ENCODE results near the gene ETV5. TPM values are rescaled to one million over a fixed set of nuclear protein-coding genes. Genes with fewer than 3 reads are reported as not detected.
A peak's percentile ranks its signal among the peaks of the same experiment; 100 is the strongest.

ETV5 gene
- total and polyA plus RNA-seq, 2 donors (not counting 1 experiment from before 2014, with no cell fraction given), result 23.1 to 24.9 TPM

DNA sequence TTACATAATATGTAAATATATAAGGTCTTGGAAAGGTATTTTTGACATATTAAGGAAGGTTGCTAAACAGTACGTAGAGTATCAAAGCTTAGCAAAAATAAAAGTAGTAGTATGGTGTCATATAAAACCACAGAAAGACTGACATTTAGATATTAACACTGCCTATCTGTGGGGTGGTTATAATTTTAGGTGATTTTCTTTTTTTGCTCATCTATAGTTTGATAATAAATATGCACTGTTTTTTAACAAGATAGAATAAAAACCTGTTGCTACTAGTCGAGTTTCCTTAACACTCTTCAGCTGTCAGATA is 40.7 kb downstream of the ETV5 start:
- no peak overlapping the region for H3K9ac ChIP-seq (ENCODE audit: insufficient read depth, low read length)

DNA sequence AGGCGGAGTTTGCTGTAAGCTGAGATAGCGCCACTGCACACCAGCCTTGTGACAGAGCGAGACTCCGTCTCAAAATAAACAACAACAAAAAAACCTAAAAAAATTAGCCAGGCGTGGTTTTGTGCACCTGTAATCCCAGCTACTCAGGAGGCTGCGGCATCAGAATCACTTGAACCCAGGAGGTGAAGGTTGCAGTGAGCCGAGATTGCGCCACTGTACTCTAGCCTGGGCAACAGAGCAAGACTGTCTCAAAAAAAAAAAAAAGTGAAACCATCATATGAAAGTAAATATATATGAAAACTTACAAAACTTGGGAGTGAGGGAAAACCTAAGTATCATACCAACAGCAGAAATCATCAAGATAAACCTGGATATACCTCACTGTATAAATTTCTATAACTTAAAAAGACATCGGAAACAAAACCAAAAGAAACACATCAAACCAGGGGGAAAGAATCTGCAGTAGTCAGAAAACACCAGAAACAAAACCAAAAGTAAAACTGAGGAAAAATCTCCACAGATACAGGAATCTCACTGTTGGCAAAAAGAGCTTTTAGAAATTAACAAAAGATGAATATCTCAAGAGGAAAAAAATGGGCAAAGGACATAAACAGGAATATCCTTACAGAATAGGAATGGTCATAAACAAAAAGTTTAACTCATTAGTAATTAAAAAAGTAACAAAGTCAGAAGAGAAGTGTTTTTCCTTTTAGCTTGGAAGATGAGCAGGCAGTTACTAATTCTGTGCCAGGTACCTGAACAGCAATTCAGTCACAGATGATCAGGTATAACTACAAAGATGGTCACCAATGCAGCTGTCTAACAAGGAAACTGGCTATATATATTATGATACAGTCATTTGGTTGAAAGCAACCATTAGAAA is 41.3 kb downstream of the ETV5 start:
- no peak overlapping the region for H3K9ac ChIP-seq (ENCODE audit: insufficient read depth, low read length)
- no peak overlapping the region for H3K4me3 ChIP-seq (replicated peaks in 1 of 4; ENCODE audit: control extremely low read depth in 1 of 4, insufficient read depth in 1 of 4, low read depth in 3 of 4, low read length in 4 of 4)
- peaks cover 5% of the 10 kb centered on the region for H3K4me1 ChIP-seq (ENCODE audit: control insufficient read depth, extremely low read depth, insufficient read depth, low read length)
- peaks cover 7% of the 10 kb centered on the region for H3K36me3 ChIP-seq (ENCODE audit: control insufficient read depth, insufficient read depth, low read length)
- no peaks in the 10 kb centered on the region for H3K27me3 ChIP-seq (ENCODE audit: control insufficient read depth, insufficient read depth, low read length)
- DNase-seq (ENCODE audit: low read depth in 2 of 2), result no peak
- TF ChIP-seq EZH2 (IDR thresholded peaks at IDR 0.05; ENCODE audit: low read length, missing control alignments), result no peak
- TF ChIP-seq, protein P1, sequence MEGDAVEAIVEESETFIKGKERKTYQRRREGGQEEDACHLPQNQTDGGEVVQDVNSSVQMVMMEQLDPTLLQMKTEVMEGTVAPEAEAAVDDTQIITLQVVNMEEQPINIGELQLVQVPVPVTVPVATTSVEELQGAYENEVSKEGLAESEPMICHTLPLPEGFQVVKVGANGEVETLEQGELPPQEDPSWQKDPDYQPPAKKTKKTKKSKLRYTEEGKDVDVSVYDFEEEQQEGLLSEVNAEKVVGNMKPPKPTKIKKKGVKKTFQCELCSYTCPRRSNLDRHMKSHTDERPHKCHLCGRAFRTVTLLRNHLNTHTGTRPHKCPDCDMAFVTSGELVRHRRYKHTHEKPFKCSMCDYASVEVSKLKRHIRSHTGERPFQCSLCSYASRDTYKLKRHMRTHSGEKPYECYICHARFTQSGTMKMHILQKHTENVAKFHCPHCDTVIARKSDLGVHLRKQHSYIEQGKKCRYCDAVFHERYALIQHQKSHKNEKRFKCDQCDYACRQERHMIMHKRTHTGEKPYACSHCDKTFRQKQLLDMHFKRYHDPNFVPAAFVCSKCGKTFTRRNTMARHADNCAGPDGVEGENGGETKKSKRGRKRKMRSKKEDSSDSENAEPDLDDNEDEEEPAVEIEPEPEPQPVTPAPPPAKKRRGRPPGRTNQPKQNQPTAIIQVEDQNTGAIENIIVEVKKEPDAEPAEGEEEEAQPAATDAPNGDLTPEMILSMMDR (conservative IDR thresholded peaks at IDR 0.05 in 1 of 2, IDR thresholded peaks at IDR 0.05 in 1 of 2; ENCODE audit: low read depth in 1 of 2, low read length in 2 of 2), result no peak
- no peak overlapping the region for H2AFZ ChIP-seq (ENCODE audit: low read length)
- no peaks in the 10 kb centered on the region for H3K79me2 ChIP-seq (ENCODE audit: control insufficient read depth, insufficient read depth, low read length)
- H3K27ac ChIP-seq (ENCODE audit: insufficient read depth, low read length), result no peak overlapping the region
- H4K20me1 ChIP-seq (ENCODE audit: control insufficient read depth, extremely low read depth, insufficient read depth, low read length), result no peaks in the 10 kb centered on the region
- no peaks in the 10 kb centered on the region for H3K9me3 ChIP-seq (ENCODE audit: control insufficient read depth, insufficient read depth, low read depth, low read length)
- no peak overlapping the region for H3K4me2 ChIP-seq (ENCODE audit: extremely low read depth, insufficient read depth, low read length)

More for the DNA sequence above, 40.7 kb downstream of the ETV5 start:
- no peak for DNase-seq (ENCODE audit: low read depth in 2 of 2)
- H3K4me3 ChIP-seq (replicated peaks in 1 of 4; ENCODE audit: control extremely low read depth in 1 of 4, insufficient read depth in 1 of 4, low read depth in 3 of 4, low read length in 4 of 4), result no peak overlapping the region
- H3K4me2 ChIP-seq (ENCODE audit: extremely low read depth, insufficient read depth, low read length), result no peak overlapping the region
- no peaks in the 10 kb centered on the region for H3K79me2 ChIP-seq (ENCODE audit: control insufficient read depth, insufficient read depth, low read length)
- no peaks in the 10 kb centered on the region for H3K9me3 ChIP-seq (ENCODE audit: control insufficient read depth, insufficient read depth, low read depth, low read length)
- H2AFZ ChIP-seq (ENCODE audit: low read length), result no peak overlapping the region
- no peaks in the 10 kb centered on the region for H4K20me1 ChIP-seq (ENCODE audit: control insufficient read depth, extremely low read depth, insufficient read depth, low read length)
- H3K36me3 ChIP-seq (ENCODE audit: control insufficient read depth, insufficient read depth, low read length), result peaks cover 6% of the 10 kb centered on the region
- no peaks in the 10 kb centered on the region for H3K27me3 ChIP-seq (ENCODE audit: control insufficient read depth, insufficient read depth, low read length)
- TF ChIP-seq, protein P1 (conservative IDR thresholded peaks at IDR 0.05 in 1 of 2, IDR thresholded peaks at IDR 0.05 in 1 of 2; ENCODE audit: low read depth in 1 of 2, low read length in 2 of 2), result no peak
- TF ChIP-seq EZH2 (IDR thresholded peaks at IDR 0.05; ENCODE audit: low read length, missing control alignments), result no peak
- H3K4me1 ChIP-seq (ENCODE audit: control insufficient read depth, extremely low read depth, insufficient read depth, low read length), result peaks cover 5% of the 10 kb centered on the region
- no peak overlapping the region for H3K27ac ChIP-seq (ENCODE audit: insufficient read depth, low read length)

DNA sequence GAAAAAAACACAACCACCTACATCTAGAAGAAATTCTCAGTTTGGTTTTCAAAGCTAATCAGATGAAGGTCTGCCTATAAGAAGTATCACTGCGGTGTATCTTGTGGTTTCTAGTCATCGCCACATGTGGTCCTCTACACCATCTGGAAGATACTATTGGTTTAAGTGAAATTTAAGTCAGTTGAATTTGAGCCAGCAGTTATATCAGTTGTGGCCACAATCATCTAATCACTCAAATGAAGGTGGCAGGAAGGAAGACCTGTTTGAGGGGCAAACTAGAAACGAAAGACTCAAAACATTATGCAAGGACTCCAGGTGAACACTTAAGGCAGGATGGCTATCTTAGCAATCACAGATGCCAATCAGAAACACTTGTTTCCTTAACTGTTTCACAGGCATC is 48.7 kb downstream of the ETV5 start:
- no peaks in the 10 kb centered on the region for H3K9me3 ChIP-seq (ENCODE audit: control insufficient read depth, insufficient read depth, low read depth, low read length)
- H3K9ac ChIP-seq (ENCODE audit: insufficient read depth, low read length), result no peak overlapping the region
- no peaks in the 10 kb centered on the region for H3K27me3 ChIP-seq (ENCODE audit: control insufficient read depth, insufficient read depth, low read length)
- H3K36me3 ChIP-seq (ENCODE audit: control insufficient read depth, insufficient read depth, low read length), result peaks cover 13% of the 10 kb centered on the region
- no peak overlapping the region for H3K27ac ChIP-seq (ENCODE audit: insufficient read depth, low read length)
- H2AFZ ChIP-seq (ENCODE audit: low read length), result no peak overlapping the region
- TF ChIP-seq EZH2 (IDR thresholded peaks at IDR 0.05; ENCODE audit: low read length, missing control alignments), result no peak
- TF ChIP-seq, protein P1 (conservative IDR thresholded peaks at IDR 0.05 in 1 of 2, IDR thresholded peaks at IDR 0.05 in 1 of 2; ENCODE audit: low read depth in 1 of 2, low read length in 2 of 2), result no peak
- DNase-seq (ENCODE audit: low read depth in 2 of 2), result peak in 1 of 2 donors; percentile 7
- no peak overlapping the region for H3K4me3 ChIP-seq (replicated peaks in 1 of 4; ENCODE audit: control extremely low read depth in 1 of 4, insufficient read depth in 1 of 4, low read depth in 3 of 4, low read length in 4 of 4)
- H3K79me2 ChIP-seq (ENCODE audit: control insufficient read depth, insufficient read depth, low read length), result no peaks in the 10 kb centered on the region
- H4K20me1 ChIP-seq (ENCODE audit: control insufficient read depth, extremely low read depth, insufficient read depth, low read length), result no peaks in the 10 kb centered on the region
- H3K4me2 ChIP-seq (ENCODE audit: extremely low read depth, insufficient read depth, low read length), result no peak overlapping the region
- H3K4me1 ChIP-seq (ENCODE audit: control insufficient read depth, extremely low read depth, insufficient read depth, low read length), result peaks cover 3% of the 10 kb centered on the region

Data from fibroblast of lung (primary cell).